OCI-LY1 (cell line): Measurements from ENCODE around the gene MCFD2.

Source experiments
- H2AFZ ChIP-seq: fragments of 200-600 bp; sonication (generic), shearing (Covaris generic); 2 replicates; pipeline ENCODE4 v1.6.0; 2014; ENCODE audit warnings: antibody characterized with exemption, mild to moderate bottlenecking, low read length
- H3F3A ChIP-seq: fragments of 200-600 bp; sonication (generic), shearing (Covaris generic); 2 replicates; pipeline ENCODE4 v1.6.0; 2014; ENCODE audit warnings: mild to moderate bottlenecking, antibody characterized with exemption, low read length, moderate library complexity; ENCODE audit not compliant: insufficient read depth
- H3K27ac ChIP-seq: fragments of 200-600 bp; sonication (generic); 2 replicates; pipeline ENCODE4 v1.5.1; 2014; ENCODE audit warnings: low read length, mixed run types, mild to moderate bottlenecking, low read depth; ENCODE audit not compliant: poor library complexity, severe bottlenecking
- H3K27me3 ChIP-seq: fragments of 200-600 bp; sonication (generic); 2 replicates; pipeline ENCODE4 v1.6.0; 2014; ENCODE audit warnings: antibody characterized with exemption, mild to moderate bottlenecking, low read length, moderate library complexity; ENCODE audit not compliant: insufficient read depth
- H3K36me3 ChIP-seq: fragments of 200-600 bp; sonication (generic); 2 replicates; pipeline ENCODE4 v1.6.1; 2014; ENCODE audit warnings: mild to moderate bottlenecking, antibody characterized with exemption, low read length, moderate library complexity, mixed read lengths; ENCODE audit not compliant: insufficient read depth
- H3K4me1 ChIP-seq: fragments of 200-600 bp; sonication (generic); 2 replicates; pipeline ENCODE4 v1.5.1; 2014; ENCODE audit warnings: mild to moderate bottlenecking, low read length, moderate library complexity; ENCODE audit not compliant: insufficient read depth, severe bottlenecking
- H3K4me2 ChIP-seq: fragments of 200-600 bp; sonication (generic), shearing (Covaris generic); 2 replicates; pipeline ENCODE4 v1.6.1; 2014; ENCODE audit warnings: low read length
- H3K4me3 ChIP-seq: fragments of 200-600 bp; sonication (generic); 2 replicates; pipeline ENCODE4 v1.5.1; 2014; ENCODE audit warnings: low read length, low read depth, mild to moderate bottlenecking, mixed read lengths; ENCODE audit not compliant: poor library complexity, severe bottlenecking
- H3K79me2 ChIP-seq: fragments of 200-600 bp; shearing (Covaris generic); 2 replicates; pipeline ENCODE4 v1.6.1; 2016; ENCODE audit warnings: mixed run types, low read length, mixed read lengths; ENCODE audit not compliant: insufficient read depth
- H3K9ac ChIP-seq: fragments of 200-600 bp; sonication (generic), shearing (Covaris generic); 2 replicates; pipeline ENCODE4 v1.6.1; 2014; ENCODE audit warnings: mild to moderate bottlenecking, low read length, mixed read lengths
- H3K9me2 ChIP-seq: fragments of 200-600 bp; sonication (generic), shearing (Covaris generic); 2 replicates; pipeline ENCODE4 v1.6.1; 2014; ENCODE audit warnings: low read depth, mild to moderate bottlenecking, low read length, mixed read lengths
- H3K9me3 ChIP-seq: fragments of 200-600 bp; shearing (Covaris generic); 2 replicates; pipeline ENCODE4 v1.6.1; 2014; ENCODE audit warnings: low read length, mixed read lengths
- H4K20me1 ChIP-seq: fragments of 200-600 bp; sonication (generic), shearing (Covaris generic); 2 replicates; pipeline ENCODE4 v1.6.0; 2016; ENCODE audit warnings: mild to moderate bottlenecking, low read length; ENCODE audit not compliant: insufficient read depth
- EZH2 ChIP-seq: fragments of 200-600 bp; sonication (generic), shearing (Covaris generic); IDR thresholded peaks from 2 replicates; pipeline ENCODE4 v1.8.0; 2017; ENCODE audit warnings: borderline replicate concordance, mixed run types, mild to moderate bottlenecking, antibody characterized with exemption, low read length, moderate library complexity, mixed read lengths
- TF ChIP-seq, protein P1 (sequence below): fragments of 200-600 bp; sonication (generic), shearing (Covaris generic); IDR thresholded peaks from 2 replicates; pipeline ENCODE4 v1.5.1; 2017; ENCODE audit warnings: mild to moderate bottlenecking, antibody characterized with exemption, low read length, moderate library complexity, mixed read lengths

The MCFD2 gene

DNA sequence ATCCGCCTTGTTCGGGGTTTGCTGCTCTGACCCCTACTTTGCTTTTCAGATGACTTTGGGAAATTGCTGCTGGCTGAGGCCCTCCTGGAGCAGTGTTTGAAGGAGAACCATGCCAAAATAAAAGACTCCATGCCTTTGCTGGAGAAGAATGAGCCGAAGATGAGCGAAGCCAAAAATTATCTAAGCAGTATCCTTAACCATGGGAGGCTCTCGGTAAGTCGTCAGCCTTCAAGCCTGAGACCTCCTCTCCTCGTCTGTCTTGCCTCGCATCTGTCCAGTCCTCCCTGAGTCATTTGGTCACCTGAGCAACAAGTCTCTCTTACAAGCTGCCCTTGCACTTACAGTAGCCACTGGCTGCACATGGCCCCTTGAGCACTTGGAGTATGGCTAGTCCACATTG is 34.7 kb upstream of the MCFD2 start:
- no peaks in the 10 kb centered on the region for H3K9me2 ChIP-seq
- H4K20me1 ChIP-seq, result no peaks in the 10 kb centered on the region
- no peaks in the 10 kb centered on the region for H3K9me3 ChIP-seq
- no peak for TF ChIP-seq EZH2
- TF ChIP-seq, protein P1, sequence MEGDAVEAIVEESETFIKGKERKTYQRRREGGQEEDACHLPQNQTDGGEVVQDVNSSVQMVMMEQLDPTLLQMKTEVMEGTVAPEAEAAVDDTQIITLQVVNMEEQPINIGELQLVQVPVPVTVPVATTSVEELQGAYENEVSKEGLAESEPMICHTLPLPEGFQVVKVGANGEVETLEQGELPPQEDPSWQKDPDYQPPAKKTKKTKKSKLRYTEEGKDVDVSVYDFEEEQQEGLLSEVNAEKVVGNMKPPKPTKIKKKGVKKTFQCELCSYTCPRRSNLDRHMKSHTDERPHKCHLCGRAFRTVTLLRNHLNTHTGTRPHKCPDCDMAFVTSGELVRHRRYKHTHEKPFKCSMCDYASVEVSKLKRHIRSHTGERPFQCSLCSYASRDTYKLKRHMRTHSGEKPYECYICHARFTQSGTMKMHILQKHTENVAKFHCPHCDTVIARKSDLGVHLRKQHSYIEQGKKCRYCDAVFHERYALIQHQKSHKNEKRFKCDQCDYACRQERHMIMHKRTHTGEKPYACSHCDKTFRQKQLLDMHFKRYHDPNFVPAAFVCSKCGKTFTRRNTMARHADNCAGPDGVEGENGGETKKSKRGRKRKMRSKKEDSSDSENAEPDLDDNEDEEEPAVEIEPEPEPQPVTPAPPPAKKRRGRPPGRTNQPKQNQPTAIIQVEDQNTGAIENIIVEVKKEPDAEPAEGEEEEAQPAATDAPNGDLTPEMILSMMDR, result no peak
- H3F3A ChIP-seq, result no peaks in the 10 kb centered on the region
- H3K9ac ChIP-seq, result no peak overlapping the region
- peaks cover 59% of the 10 kb centered on the region for H3K4me1 ChIP-seq
- peaks cover 37% of the 10 kb centered on the region for H3K79me2 ChIP-seq
- no peak overlapping the region for H3K4me2 ChIP-seq
- H3K4me3 ChIP-seq, result no peak overlapping the region
- peaks cover 67% of the 10 kb centered on the region for H3K36me3 ChIP-seq
- H3K27ac ChIP-seq, result peak overlapping the region; percentile 92
- H3K27me3 ChIP-seq, result no peaks in the 10 kb centered on the region
- no peak overlapping the region for H2AFZ ChIP-seq

DNA sequence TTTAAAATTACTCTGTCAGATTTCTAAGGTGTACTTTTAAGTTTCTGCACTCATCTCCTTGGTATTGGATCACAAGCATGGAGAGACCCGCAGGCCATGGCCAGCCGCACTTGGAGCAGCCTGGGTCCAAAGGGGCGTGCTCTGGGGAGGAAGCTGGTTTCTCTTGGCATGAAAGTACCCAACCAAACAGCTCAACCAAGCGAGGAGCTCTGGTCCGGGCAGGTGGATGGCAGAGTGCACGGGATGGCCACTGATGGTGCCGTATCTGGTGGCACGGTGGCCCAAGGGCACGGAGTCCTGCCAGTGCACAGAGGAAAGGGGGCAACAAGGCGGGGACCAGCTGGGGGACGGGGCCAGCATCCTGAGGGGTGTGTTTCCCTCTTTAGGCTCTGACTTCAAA is 32.2 kb upstream of the MCFD2 start:
- H3K9me3 ChIP-seq, result no peaks in the 10 kb centered on the region
- peaks cover 83% of the 10 kb centered on the region for H3K4me1 ChIP-seq
- H2AFZ ChIP-seq, result no peak overlapping the region
- no peaks in the 10 kb centered on the region for H3K9me2 ChIP-seq
- no peak overlapping the region; the same call in 1 of the 2 replicates for H3K9ac ChIP-seq
- H3K27ac ChIP-seq, result peak overlapping the region; percentile 92
- H4K20me1 ChIP-seq, result no peaks in the 10 kb centered on the region
- peak overlapping the region; percentile 25 for H3K4me3 ChIP-seq
- H3K27me3 ChIP-seq, result no peaks in the 10 kb centered on the region
- peaks cover 60% of the 10 kb centered on the region for H3K79me2 ChIP-seq
- H3K4me2 ChIP-seq, result peak overlapping the region; percentile 46
- H3F3A ChIP-seq, result no peaks in the 10 kb centered on the region
- peaks cover 59% of the 10 kb centered on the region for H3K36me3 ChIP-seq
- TF ChIP-seq EZH2, result no peak
- TF ChIP-seq, protein P1, result no peak

DNA sequence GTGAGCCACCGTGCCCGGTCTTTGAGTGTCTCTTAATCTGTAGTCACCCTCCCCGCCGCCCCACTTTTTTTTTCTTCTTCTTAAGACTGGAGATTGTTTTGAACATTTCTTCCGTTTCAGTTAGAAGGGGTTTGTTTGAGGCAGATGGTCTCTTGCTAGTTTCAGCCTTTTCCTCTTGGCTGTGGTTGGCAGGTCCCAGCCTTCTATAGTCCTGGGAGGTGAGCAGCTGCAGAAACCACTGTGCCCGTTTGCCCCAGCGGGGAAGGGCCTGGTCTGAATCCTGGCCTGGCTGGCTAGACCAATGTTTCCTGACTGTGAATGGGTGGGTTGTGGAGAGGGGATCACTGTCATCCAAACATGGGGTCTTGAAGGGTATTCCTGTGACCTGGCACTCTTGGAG is 30.1 kb upstream of the MCFD2 start:
- Histone ChIP-seq H3K27ac (peak overlapping the region; percentile 92), H2AFZ (no peak overlapping the region), H3K36me3 (peaks cover 38% of the 10 kb centered on the region; the same call in 1 of the 2 replicates), H3K9me2 (no peaks in the 10 kb centered on the region), H3K27me3 (no peaks in the 10 kb centered on the region), H3K4me3 (peak overlapping the region; percentile 28), H3K4me1 (peaks cover 79% of the 10 kb centered on the region), H3K9ac (peak overlapping the region; percentile 39), H3K4me2 (peak overlapping the region; percentile 42), H3F3A (no peaks in the 10 kb centered on the region), H4K20me1 (no peaks in the 10 kb centered on the region), H3K79me2 (peaks cover 67% of the 10 kb centered on the region), H3K9me3 (no peaks in the 10 kb centered on the region)
- TF ChIP-seq, protein P1, result no peak
- TF ChIP-seq EZH2, result no peak
